PC-3 (cell line): ENCODE results near the gene FARS2. TPM values are rescaled to one million over a fixed set of nuclear protein-coding genes. Genes with fewer than 3 reads are reported as not detected.

Experiments
- ATAC-seq: fragments of 200-7000 bp; cut with Tn5 transposase; 2 replicates; pipeline ENCODE4 v1.9.1; 2020; ENCODE audit warnings: mild to moderate bottlenecking, moderate library complexity
- BruUV-seq: library from RNA; stranded (reverse); fragments of 400-500 nt; replicated peaks from 2 replicates; lab custom pipeline; 2021; lab: Mats Ljungman, UMichigan
- CTCF ChIA-PET: fragments of 300-600 bp; sonication (Branson Sonifier 250); formaldehyde crosslinking; loops from one replicate; lab custom pipeline; 2022; ENCODE audit warnings: antibody characterized with exemption; lab: Charles Lee
- POLR2A ChIA-PET: fragments of 300-600 bp; sonication (Branson Sonifier 250); formaldehyde crosslinking; loops from one replicate; lab custom pipeline; 2022; ENCODE audit warnings: antibody characterized with exemption; ENCODE audit not compliant: unreplicated experiment; lab: Charles Lee
- DNase-seq: peaks from one replicate; pipeline ENCODE4 v3.0.0-alpha.2; 2015
- H2AFZ ChIP-seq: fragments of 300-600 bp; sonication (generic); 2 replicates; pipeline ENCODE4 v1.6.0; 2016; ENCODE audit warnings: antibody characterized with exemption, low read length
- H3F3A ChIP-seq: fragments of 300-600 bp; sonication (generic); one replicate; pipeline ENCODE4 v1.6.0; 2017; ENCODE audit warnings: antibody characterized with exemption, low read length, control low read depth, mild to moderate bottlenecking; ENCODE audit not compliant: unreplicated experiment
- H3K27ac ChIP-seq: fragments of 300-600 bp; sonication (generic); 2 replicates; pipeline ENCODE4 v1.5.1; 2016; ENCODE audit warnings: mild to moderate bottlenecking, low read length
- H3K27me3 ChIP-seq: fragments of 300-600 bp; sonication (generic); 2 replicates; pipeline ENCODE4 v1.6.1; 2016; ENCODE audit warnings: low read length, mixed read lengths
- H3K36me3 ChIP-seq: fragments of 300-600 bp; sonication (generic); 2 replicates; pipeline ENCODE4 v1.6.1; 2016; ENCODE audit warnings: low read depth, mixed run types, low read length, mixed read lengths
- H3K4me1 ChIP-seq: fragments of 300-600 bp; sonication (generic); 2 replicates; pipeline ENCODE4 v1.5.1; 2016; ENCODE audit warnings: low read length; ENCODE audit not compliant: insufficient read depth
- H3K4me2 ChIP-seq: fragments of 300-600 bp; sonication (generic); 2 replicates; pipeline ENCODE4 v1.6.0; 2016; ENCODE audit warnings: low read length
- H3K4me3 ChIP-seq: fragments of 300-600 bp; sonication (generic); 2 replicates; pipeline ENCODE4 v1.5.1; 2016; ENCODE audit warnings: mild to moderate bottlenecking, low read length, mixed read lengths
- H3K79me2 ChIP-seq: fragments of 300-600 bp; sonication (generic); 2 replicates; pipeline ENCODE4 v1.6.1; 2017; ENCODE audit warnings: low read length, mixed read lengths
- H3K9ac ChIP-seq: fragments of 300-600 bp; sonication (generic); 2 replicates; pipeline ENCODE4 v1.6.0; 2016; ENCODE audit warnings: mild to moderate bottlenecking, low read length
- H3K9me2 ChIP-seq: fragments of 300-600 bp; sonication (generic); replicated peaks from 2 replicates; pipeline ENCODE4 v1.6.1; 2016; ENCODE audit warnings: mixed run types, low read length, mixed read lengths
- H3K9me3 ChIP-seq: fragments of 300-600 bp; sonication (generic); 2 replicates; pipeline ENCODE4 v1.6.1; 2016; ENCODE audit warnings: low read length, mixed read lengths
- H4K20me1 ChIP-seq: fragments of 300-600 bp; sonication (generic); 2 replicates; pipeline ENCODE4 v1.6.1; 2016; ENCODE audit warnings: low read length, mixed read lengths
- EZH2 ChIP-seq: fragments of 300-600 bp; sonication (generic); IDR thresholded peaks from one replicate; pipeline ENCODE4 v1.6.1; 2017; ENCODE audit warnings: antibody characterized with exemption, mild to moderate bottlenecking, low read length; ENCODE audit not compliant: unreplicated experiment
- EZH2phosphoT487 ChIP-seq: fragments of 300-600 bp; sonication (generic); IDR thresholded peaks from 2 replicates; pipeline ENCODE4 v1.6.1; 2018; ENCODE audit warnings: mild to moderate bottlenecking, antibody characterized with exemption, low read length, borderline replicate concordance
- intact Hi-C: fragments of 100-400 bp; cut with micrococcal nuclease; formaldehyde crosslinking; loops from 2 replicates; pipeline ENCODE4 v1.9.0; 2023
- total RNA-seq: library from RNA; depleted of rRNA; stranded (reverse); fragments of >200 nt; gene quantifications from 2 replicates; pipeline ENCODE4 v1.2.3, GENCODE V29; 2014
- TF ChIP-seq, protein P1 (sequence below): fragments of 300-600 bp; sonication (generic); conservative IDR thresholded peaks from 2 replicates; pipeline ENCODE4 v1.5.1; 2017; ENCODE audit warnings: antibody characterized with exemption, low read depth, mild to moderate bottlenecking, low read length

Gene FARS2
- total RNA-seq, 1 experiment from 2014 or later, result 23.0 TPM

DNA sequence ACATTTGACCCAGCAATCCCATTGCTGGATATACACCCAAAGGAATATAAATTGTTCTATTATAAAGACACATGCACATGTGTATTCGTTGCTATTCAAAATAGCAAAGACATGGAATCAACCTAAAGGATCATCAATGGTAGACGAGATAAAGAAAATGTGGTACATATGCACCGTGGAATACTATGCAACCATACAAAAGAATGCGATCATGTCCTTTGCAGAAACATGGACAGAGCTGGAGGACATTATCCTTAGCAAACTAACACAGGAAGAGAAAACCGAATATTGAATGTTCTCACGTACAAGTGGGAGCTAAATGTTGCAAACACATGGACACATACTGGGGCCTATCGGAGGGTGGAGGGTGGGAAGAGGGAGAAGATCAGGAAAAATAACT, 405.4 kb downstream of the FARS2 start:
- Histone ChIP-seq H4K20me1 (no peaks in the 10 kb centered on the region), H3K4me2 (no peak overlapping the region), H3K9ac (no peak overlapping the region), H3K9me2 (no peaks in the 10 kb centered on the region), H3K79me2 (no peaks in the 10 kb centered on the region), H3K9me3 (no peaks in the 10 kb centered on the region), H3K4me3 (no peak overlapping the region), H2AFZ (no peak overlapping the region), H3F3A (no peaks in the 10 kb centered on the region), H3K27me3 (no peaks in the 10 kb centered on the region), H3K27ac (no peak overlapping the region), H3K36me3 (no peaks in the 10 kb centered on the region), H3K4me1 (peaks cover 2% of the 10 kb centered on the region; the same call in 1 of the 2 replicates)
- POLR2A ChIA-PET, result no interaction called here
- CTCF ChIA-PET, result no interaction called here
- ATAC-seq (no peak), DNase-seq (no peak)
- intact Hi-C loops, result no loop called here
- no TSS peak for BruUV-seq
- TF ChIP-seq EZH2phosphoT487 (no peak), EZH2 (no peak)
- TF ChIP-seq, protein P1, sequence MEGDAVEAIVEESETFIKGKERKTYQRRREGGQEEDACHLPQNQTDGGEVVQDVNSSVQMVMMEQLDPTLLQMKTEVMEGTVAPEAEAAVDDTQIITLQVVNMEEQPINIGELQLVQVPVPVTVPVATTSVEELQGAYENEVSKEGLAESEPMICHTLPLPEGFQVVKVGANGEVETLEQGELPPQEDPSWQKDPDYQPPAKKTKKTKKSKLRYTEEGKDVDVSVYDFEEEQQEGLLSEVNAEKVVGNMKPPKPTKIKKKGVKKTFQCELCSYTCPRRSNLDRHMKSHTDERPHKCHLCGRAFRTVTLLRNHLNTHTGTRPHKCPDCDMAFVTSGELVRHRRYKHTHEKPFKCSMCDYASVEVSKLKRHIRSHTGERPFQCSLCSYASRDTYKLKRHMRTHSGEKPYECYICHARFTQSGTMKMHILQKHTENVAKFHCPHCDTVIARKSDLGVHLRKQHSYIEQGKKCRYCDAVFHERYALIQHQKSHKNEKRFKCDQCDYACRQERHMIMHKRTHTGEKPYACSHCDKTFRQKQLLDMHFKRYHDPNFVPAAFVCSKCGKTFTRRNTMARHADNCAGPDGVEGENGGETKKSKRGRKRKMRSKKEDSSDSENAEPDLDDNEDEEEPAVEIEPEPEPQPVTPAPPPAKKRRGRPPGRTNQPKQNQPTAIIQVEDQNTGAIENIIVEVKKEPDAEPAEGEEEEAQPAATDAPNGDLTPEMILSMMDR, result no peak

DNA sequence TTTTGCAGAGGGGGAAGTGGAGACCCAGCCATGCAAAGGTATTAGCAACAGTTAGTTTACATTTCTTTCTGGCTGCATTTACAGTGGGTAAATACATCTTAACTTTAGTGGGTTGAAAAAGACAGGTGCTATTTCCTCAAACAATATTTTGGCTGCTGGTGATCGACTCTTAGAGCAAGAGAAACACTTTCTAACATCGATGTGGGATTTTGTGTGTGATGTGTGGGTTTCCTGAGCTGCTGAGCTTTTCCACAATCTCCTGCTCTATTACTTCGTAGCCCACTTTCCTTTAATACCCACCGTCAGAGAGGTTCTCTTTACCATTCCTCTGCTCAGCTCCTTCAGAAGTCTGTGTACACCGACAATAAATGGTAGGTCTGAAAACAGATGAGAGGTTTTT, 406.4 kb downstream of the FARS2 start:
- no TSS peak for BruUV-seq
- Histone ChIP-seq H3K9ac (no peak overlapping the region), H3K9me3 (no peaks in the 10 kb centered on the region), H2AFZ (no peak overlapping the region), H3K9me2 (no peaks in the 10 kb centered on the region), H3K4me2 (no peak overlapping the region), H3K4me1 (peaks cover 12% of the 10 kb centered on the region), H3K79me2 (no peaks in the 10 kb centered on the region), H3F3A (no peaks in the 10 kb centered on the region), H3K27me3 (no peaks in the 10 kb centered on the region), H3K36me3 (no peaks in the 10 kb centered on the region), H3K4me3 (no peak overlapping the region), H3K27ac (no peak overlapping the region), H4K20me1 (no peaks in the 10 kb centered on the region)
- DNase-seq (no peak), ATAC-seq (no peak)
- intact Hi-C loops, result no loop called here
- TF ChIP-seq EZH2phosphoT487, result no peak
- ChIA-PET POLR2A (no interaction called here), CTCF (no interaction called here)

DNA sequence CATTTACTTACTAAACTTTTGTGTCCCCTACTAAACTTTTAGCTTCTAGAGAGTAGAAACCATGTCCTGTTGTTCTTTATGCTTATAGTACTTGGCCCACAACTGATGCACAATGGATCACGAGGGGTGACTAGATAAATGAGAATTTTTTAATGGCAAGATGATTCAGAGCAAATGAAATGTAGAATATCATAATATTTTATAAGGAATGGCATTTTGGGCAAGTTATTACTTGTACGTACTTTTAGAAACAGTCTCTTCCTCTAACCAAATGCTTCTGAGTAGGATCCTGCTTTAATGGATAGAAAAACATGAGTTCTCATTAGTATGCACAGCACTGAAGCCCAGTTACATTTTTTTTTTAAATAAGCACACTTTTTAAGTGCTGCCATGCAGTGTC, 409.1 kb downstream of the FARS2 start:
- intact Hi-C loops, result loop anchor here (10.0 kb wide), 2 partner anchors 136 to 176 kb away; no protein-coding TSS in a partner anchor
- DNase-seq, result no peak
- POLR2A ChIA-PET, result no interaction called here

More for the DNA sequence above, 409.1 kb downstream of the FARS2 start:
- CTCF ChIA-PET, result no interaction called here
- no peaks in the 10 kb centered on the region for H3K9me3 ChIP-seq
- no peak for TF ChIP-seq EZH2
- TF ChIP-seq EZH2phosphoT487, result no peak
- TF ChIP-seq, protein P1, result no peak
- H2AFZ ChIP-seq, result no peak overlapping the region
- no peaks in the 10 kb centered on the region for H3F3A ChIP-seq
- no peak for ATAC-seq
- no peak overlapping the region for H3K4me2 ChIP-seq
- H3K4me1 ChIP-seq, result peaks cover 22% of the 10 kb centered on the region
- H3K79me2 ChIP-seq, result no peaks in the 10 kb centered on the region
- H3K27ac ChIP-seq, result no peak overlapping the region
- no peaks in the 10 kb centered on the region for H4K20me1 ChIP-seq
- no peaks in the 10 kb centered on the region for H3K36me3 ChIP-seq
- BruUV-seq, result no TSS peak
- H3K4me3 ChIP-seq, result no peak overlapping the region
- H3K27me3 ChIP-seq, result no peaks in the 10 kb centered on the region
- H3K9me2 ChIP-seq, result no peaks in the 10 kb centered on the region
- H3K9ac ChIP-seq, result no peak overlapping the region
